GM18508 (cell line): ENCODE data around the gene DPF3.

ENCODE experiments used
- ATAC-seq: cut with Tn5 transposase; IDR thresholded peaks from one replicate; pipeline ENCODE4 v1.9.1; 2021; ENCODE audit warnings: moderate number of reproducible peaks; ENCODE audit not compliant: insufficient read depth, unreplicated experiment

The DPF3 gene

DNA sequence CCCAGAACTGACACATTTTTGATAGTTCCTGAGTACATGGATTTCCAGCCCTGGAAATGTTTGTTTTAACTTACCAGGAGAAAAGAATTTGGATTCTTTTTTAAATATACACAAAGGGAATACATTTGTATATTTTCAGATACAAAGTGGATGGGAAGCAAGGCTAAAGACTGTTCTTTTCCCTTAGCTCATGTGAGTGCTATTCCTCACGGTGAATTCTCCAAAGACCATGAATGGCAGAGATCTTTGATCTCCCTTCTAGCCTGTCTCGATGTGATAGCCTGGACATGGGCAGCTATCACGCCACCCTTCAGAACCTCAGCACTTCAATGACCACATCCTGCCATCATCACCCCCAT lies 91.3 kb downstream of the DPF3 start:
- no peak for ATAC-seq

DNA sequence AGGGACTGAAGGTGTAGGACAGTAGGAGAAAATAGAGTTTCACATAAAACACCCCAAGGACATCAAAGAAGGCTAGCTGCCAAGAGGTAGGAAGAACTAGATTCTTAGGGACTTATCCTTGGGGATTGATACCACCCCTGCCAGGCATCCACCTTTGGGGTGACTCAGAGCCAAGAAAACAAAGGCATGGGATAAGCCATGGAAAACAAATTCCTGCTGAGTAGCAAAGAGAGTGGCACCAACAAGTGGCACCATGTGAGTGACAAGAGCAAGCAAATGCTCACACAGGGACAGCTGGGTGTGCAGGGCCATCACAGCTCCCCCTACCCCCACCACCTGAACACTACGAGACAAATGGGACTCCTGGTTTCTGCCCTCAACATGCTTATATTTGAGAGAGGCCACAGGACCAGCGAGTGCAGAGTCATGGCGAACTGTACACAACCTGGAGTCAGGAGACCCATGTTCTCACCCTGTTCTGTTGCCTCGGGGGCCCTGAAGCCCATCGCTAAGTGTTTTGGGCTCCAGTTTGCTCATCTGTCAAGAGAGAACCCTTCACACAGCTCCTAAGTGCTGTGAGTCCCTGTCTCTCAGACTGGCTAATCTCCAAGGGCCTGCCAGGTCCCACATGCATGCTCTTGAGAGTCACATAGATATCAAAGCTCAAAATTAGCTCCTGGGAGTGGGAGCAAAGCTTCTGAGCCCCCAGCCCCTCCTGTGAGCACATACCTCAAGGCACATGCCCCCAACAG lies 91.9 kb downstream of the DPF3 start:
- ATAC-seq: no peak

DNA sequence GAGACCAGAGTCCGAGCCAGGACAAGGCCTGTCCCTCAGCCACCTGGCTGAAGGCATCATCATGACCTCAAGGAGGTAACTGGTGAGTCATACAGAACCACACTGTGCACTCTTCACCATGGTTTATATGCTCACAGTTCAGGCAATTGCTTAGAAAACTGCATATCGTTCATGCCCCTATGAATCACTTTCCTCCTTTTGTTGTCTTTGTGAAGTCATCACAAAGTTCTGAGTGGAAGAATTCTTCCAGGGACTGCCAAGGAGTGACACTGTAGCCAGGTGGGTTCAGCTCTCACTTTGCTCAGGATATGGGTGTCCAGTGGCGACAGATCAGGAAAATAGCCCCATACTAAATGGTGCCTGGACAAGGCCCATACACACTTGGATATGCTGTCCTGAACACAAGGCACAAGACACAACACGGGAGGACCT lies 92.5 kb downstream of the DPF3 start:
- ATAC-seq: no peak

DNA sequence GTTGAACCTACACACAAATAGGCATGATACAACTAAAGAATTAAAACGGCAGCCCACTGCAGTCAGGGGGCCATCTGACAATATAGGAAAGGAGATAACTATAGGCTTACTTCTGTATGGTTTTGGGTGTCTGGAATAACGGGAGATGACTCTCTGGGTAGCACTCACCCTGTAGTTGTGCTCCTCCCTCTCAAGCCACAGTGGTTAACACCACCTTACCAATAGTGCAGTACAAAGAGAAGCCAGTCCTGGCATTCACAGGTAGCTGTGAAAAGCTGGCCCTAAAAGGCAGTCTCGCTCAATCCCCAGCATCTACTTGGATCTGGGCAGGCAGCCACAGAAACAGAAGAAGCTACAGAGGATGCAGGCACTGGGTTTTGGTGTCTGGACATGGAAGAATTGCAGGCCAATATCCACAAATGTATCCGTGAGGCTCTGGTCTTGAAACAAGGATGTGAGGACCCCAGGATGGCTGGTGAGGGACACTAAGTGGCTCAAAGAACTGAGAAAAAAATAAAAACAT lies 93.0 kb downstream of the DPF3 start:
- no peak for ATAC-seq

DNA sequence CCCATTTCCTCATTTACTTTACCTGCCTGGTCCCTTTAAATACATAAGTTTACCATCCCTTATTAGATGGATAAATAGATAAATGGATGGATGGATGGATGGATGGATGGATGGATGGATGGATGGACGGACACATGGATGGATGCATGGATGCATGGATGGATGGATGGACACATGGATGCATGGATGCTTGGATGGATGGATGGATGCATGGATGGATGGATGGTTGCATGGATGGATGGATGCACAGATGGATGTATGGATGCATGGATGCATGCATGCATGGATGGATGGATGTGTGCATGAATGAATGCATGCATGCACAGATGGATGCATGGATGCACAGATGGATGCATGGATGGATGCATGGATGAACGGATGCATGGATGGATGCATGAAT lies 93.6 kb downstream of the DPF3 start:
- no peak for ATAC-seq

DNA sequence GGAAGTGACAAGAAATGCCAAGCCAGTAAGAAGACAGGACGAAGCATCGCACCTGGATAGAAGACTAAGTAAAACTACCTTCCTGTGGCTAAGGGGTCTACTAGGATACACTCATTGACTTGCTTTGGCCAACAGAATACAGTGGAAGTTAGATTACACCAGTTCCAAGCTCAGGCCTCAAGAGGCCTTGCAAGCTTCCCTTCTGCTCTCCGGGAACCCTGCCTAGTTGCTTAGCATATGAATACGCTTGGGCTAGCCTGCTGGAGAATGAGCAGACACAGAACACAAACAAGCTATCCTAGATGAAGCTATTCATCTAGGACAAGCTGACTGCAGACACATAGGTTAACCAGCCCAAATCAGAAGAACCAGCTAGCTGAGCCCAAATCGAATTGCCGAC lies 97.0 kb downstream of the DPF3 start:
- no peak for ATAC-seq

DNA sequence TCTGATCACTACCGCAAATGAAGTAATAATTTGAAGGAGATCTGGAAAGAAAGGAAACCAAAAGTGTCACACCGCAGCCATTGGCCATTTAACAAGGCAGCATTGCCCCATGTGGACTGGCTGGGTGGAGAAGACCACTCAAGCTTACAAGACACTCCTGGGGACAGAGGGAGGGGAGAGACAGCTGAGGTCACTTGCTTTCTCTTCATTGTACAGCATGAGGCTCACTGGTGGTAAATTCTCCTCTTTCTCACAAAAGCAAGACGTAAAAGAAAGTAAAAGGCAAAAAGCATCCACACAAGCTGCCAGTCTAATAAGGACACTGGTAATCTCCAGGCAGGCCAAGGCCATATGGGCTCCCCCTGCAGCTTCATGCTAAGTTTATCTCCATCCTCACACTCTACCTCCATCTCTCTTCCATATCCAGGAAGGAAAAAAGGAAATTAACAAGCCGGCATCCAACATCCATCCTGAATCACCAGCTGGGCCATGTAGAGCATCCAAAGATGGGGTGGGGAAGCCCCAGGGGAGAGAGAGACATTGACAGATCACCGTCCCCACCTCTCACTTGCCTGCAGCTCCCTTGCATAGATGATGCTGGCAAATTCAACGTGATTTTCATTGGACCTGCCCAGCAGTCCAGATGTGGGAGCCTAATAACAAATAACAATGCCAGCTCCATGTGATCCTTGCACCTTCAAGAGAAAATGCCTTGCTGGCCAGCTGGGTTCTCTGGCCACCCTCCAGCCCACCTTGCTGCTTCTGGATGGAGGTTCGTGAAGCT lies 100.6 kb downstream of the DPF3 start:
- ATAC-seq: no peak

DNA sequence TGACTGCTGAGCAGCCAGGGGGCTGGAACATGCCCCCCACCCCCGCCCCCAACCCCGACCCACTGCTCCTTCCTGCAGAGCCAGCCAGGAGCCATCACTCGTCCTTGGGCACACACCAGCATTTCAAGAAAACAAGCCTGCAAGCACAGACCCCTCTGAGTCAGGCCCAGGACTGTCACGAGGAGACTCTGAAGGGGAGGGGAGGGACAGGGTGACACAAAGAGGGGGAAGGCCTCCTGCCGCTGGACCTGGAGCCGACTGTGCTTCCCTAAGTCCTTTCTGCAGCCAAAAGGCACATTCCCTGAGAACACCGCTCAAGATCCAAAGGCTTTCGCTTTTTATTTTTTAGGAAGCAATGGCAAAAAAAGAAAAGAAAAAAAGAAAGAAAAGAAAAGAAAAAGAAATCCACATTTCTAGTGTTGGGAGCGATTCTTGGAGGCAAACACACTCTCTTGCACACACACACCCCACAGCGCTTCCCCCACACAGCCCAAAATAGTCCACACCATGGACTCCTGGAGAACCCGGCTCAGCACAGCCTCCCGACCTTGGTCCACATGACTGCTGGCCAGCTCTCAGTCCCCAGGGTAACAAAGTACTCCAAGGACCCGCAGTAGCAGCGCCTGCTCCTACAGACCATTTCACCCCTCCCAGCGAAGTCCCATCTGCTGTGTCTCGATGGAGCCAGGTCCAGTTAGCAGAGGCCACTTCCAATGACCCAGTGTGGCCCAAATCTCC lies 101.7 kb downstream of the DPF3 start:
- no peak for ATAC-seq

DNA sequence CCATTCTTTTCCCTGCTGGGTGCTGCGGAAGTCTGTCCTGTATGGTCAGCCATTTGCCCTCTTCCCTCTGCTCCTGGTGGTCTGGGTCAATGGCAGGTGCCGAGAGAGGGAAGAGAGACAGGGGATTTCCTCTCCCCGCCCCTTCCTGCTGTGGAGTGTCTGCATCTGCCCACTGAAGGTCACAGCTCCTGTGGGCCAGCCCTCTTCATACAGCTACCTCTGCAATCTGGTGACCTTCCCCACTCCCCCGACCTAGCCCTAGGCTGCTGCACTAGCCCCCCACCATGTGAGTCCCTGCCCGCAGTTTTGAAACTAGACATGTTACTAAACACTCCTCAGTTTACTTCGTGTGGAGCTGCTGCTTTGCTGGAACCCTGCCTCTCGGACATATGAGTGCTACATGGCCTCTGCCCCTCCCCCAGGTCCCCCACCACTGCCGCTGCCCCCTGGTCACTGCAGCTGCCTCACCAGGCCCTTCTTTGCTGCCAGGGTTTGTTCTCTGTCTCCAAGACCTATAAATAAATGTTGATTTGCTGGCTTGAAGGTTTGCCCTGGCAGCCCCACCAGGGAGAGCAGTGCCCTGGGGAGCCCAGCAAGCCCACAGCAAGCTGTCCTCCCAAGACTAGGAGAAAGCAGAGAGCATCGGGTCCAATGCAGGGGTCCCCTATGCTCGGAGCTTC lies 102.9 kb downstream of the DPF3 start:
- ATAC-seq: no peak

DNA sequence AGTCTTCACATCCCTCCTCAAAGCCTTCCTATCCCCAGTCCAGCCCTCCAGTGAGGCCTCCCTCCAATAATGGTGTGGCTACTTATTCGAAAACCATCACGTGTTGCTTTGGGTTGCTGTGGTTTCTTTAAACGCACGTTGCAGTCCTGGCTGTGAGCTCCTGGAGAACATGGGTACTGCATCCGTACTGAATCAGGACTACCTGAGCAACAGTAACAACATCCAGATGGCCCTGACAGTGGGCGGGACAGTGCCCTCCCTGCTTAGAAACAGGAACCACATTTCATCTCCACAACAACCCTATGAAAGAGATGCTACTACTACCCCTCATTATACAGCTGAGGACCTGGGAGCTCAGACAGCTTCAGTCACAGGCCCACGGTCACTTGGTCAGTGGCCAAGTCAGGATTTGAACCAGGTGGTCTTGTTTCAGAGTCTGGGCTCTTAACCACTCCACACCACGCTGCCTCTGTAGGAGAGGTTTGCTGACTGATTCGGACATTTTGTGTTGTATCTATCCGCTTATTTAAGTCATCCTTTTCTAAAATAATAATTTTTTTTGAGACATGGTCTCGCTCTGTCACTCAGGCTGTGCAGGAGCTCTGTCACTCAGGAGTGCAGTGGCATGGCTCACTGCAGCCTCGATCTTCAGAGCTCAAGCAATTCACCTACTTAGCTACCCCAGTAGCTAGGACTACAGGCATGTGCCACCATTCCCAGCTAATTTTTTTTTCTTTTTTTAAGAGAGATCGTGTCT lies 104.8 kb downstream of the DPF3 start:
- ATAC-seq: no peak

DNA sequence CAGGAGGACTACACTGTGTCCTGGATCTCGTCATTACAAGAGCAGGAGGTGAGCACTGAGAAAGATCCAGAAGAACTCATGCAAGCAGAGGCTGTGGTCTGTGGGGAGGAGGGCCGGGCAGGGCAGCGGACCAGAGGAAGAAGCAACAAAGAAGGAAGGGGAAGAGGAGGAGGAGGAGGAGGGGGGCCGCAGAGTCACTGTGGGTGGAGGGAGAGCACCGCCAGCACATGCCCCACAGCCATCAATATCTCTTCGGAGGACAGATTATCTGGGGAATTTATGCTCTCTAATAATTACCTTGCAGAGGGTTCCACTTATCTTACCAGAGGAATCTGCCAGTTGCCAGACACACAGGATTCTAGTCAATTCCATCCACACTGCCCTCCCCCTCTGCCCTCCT lies 105.6 kb downstream of the DPF3 start:
- no peak for ATAC-seq

DNA sequence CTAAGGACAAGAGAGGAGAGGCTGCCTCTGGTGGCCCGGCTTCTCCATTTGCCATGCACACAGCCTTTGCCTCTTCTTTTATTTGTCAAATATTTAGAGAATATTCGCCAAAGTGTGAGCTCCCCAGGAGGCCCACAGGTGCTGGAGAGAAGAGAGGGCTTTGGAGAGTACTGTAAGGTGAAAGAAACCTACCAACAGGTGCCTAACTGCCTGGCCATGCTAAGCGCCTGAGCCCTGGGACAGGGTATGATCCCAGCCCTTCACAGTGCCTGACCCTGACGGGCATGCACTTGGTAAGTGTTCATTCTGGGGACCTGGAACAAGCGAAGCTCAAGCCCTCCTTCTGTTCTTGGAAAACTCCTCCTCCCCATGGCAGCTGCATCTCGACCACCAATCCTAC lies 106.1 kb downstream of the DPF3 start:
- no peak for ATAC-seq

DNA sequence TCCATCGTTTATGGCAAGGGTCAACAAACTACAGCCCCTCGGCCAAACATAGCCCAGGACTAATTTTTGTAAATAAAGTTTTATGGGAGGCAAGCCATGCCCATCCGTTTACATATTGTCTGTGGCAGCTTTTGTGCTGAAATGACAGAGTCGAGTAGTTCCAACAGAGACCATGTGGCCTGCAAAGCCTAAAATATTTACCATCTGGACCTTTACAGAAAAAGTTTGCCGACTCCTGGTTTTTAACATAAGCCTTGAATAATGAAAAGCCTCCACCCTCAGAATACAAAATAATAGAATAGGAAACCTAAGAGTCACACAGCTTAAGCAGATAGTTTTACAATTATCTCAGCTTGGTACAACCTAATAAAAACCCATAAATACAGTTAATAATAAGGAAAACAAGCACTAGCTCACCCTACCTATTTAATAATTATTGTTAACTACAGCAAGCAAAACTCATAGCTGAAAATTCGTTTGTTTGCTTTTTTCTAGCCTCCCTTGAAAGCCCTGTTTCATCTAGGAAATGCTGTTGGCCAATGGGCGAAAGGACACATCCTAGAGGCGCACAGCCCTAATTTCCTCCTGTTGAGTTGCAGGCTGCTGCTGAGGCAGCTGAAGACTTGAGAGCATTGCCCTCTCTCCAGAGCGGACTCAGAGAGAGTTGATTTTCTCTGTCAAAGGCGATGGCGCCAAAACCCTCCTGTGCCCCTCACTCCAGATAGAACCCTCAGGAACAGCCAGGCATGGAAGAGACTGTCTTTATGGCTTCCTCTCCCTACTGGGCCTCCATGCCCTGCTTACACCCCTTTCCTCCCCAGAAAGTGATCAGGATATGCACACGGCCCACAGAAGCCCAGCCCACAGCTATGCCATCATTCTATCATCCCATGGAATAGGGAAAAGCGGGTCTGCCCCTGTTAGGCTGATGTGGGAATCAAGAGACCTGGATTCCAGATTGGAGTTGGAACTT lies 107.2 kb downstream of the DPF3 start:
- no peak for ATAC-seq

DNA sequence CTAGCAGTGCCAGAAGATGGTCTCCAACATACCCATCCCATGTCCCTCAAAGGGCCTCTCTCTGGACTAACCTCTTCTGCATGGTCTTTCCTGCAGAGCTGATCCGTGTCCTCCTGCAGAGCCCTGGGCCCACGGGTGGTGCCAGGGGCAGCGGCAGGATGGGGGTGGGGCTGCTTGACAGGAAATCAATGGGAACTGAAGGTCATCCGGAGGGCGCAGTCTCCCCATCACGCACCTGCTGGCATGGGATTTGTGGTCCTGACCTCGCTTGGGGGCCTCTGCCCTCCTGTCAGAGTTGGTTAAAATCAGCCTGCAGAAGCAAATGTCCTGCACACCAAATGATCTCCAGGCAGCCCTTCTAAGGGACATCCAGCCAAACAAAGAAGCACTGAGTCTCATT lies 110.2 kb downstream of the DPF3 start:
- no peak for ATAC-seq

DNA sequence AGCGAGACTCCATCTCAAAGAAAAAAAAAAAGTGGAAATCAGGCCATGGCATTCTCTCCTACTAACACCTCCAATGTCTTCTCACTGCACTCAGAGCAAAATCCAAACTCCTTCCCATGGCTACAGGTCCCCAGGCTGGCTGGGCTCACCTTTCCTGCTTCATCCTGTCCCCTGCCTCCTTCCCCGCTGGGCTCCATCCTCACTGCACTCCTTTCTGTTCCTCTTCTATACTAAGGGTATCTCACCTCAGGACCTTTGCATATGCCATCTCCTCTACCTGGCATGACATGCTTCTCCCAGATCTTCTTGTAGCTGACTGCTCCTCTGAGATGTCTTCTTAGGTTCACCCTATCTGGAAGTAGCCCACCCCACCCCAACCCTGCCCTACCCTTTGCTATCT lies 111.1 kb downstream of the DPF3 start:
- ATAC-seq: no peak

DNA sequence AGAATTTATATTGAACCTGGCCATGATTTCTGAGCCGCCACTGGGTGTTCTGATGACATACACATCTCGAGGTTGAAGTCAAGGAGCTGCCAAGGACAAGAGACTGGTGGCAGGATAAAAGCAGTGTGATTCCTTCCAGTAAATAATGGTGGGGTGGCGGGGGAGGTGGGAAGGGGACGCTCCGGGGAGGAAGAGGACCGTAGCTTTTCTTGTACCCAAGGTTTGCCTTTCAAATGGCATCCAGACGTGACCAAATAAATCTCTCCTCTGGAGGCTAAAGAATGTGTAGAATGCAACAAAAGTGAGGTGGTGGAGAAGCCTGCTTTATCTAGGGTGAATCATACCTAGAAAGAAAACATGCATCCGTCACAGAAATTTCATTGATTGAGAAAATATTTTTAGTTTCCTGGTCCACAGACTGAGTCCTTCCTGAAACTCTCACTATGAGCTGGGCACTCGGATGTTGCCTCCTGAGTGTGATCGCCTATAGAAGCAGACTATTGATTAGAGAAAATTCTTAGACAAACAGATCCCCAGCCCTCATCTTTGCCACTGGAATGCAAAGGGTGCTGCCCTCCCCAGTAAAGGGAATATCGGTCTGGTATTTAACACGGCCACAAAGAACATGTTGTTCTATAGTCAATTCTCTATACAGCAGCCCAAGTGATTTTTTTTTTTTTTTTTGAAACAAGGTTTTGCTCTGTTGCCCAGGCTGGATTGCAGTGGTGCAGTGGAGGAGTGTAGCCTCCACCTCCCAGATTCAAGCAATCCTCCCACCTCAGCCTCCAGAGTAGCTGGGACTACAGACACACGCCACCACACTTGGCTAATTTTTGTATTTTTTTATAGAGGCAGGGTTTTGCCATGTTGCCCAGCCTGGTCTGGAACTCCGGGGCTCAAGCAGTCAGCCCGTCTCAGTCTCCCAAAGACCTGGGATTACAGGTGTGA lies 112.1 kb downstream of the DPF3 start:
- ATAC-seq: no peak

DNA sequence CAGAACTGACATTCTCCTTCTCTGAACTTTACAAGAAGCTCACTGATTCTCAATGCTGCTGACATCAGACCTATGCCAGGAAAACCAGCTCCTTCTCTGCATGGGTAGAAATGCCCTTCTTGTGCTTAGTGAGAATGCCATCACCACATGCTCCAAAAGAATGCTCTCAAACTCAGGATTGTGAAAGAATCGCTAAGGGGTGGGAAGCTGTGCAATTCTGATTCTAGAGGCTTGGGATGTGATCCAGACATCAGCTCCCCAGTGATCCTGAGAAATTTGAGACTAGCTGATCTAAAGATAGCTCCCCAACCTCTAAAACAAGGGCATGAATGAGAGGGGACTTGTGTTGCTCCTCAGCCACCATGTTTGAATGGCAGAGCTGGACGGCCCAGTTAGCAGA lies 113.2 kb downstream of the DPF3 start:
- no peak for ATAC-seq

DNA sequence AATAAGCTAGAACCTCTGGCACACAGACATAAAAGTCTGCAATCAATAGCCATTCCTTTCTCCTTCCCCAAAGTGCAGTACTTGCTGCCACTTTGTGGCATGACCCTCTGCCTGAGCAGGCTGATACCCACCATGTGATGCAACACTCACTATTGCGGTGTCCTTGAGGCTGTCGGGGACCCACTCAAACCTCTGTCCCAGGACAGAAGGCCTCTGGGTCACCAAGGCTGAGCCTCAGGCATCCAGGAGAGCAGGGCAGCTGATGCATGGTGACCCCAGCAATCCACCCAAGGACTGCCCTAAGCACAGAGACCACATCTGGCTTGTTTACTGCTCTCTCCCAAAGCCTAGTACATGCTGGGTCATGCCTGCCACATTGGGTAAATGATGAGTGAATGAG lies 114.2 kb downstream of the DPF3 start:
- no peak for ATAC-seq
